Muscle of back (tissue), 11 donors: ENCODE data around the gene COL6A1. TPM values are rescaled to one million over a fixed set of nuclear protein-coding genes. Genes with fewer than 3 reads are reported as not detected.
A peak's percentile ranks its signal among the peaks of the same experiment; 100 is the strongest.

Experiments
- DNase-seq, 3 donors: peaks; one replicate each; pipeline versions ENCODE4 v3.0.0 to v3.0.0-alpha.2; 2013
- polyA plus RNA-seq, 10 donors: library from polyadenylated mRNA; unstranded; fragments of 120-200 nt; gene quantifications; one replicate each; pipeline ENCODE4 v1.2.1, GENCODE V29; 2013; ENCODE audit not compliant: insufficient read length in 10 of 10

COL6A1 gene
- polyA plus RNA-seq, 10 donors: 338 to 664 (median 502) TPM

DNA sequence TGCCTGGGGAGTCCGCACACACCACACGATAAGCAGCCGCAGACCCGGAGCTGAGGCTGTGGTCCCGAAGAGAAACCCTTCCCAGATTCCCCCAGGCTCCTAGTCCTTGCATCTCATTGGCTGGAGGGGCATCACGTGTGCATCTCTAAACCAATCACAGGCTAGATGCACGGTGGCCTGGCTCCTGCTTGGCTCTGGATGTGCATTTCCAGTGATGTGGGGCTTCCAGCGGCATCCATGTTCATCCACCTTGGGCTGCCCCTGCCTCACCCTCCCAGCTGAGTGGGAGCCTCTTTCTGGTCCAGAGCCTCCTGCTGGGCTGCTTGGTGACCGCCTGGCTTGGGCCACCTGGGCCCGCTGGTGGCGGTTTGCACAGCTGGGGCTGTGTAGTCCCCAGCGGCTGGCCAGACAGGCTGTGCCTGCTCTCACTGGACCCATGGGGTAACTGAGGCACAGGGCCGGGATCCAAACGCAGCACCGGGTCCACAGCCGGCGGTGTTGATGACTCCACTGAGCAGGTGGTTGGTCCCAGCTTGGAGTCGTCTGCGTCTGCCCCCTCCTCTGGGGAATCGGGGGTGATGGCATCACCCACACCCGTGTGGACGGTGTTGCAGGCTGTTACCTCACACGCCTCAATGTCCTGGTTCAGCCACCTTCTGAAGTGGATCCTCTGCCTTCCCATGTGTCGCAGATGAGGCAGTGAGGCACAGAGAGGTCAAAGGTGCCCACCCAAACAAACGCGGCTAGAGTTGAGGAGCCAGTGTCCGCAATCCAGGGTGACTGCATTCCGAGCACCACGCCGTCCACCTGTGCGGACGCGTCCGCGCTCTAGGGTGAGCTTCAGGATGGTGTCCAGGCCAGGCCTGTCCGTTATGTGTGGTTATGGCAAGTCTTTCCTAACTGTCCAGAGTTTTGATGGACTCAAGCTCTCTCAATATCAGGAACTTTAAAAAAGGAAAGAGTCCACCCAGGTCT lies 41.3 kb downstream of the COL6A1 start:
- no peak for DNase-seq

DNA sequence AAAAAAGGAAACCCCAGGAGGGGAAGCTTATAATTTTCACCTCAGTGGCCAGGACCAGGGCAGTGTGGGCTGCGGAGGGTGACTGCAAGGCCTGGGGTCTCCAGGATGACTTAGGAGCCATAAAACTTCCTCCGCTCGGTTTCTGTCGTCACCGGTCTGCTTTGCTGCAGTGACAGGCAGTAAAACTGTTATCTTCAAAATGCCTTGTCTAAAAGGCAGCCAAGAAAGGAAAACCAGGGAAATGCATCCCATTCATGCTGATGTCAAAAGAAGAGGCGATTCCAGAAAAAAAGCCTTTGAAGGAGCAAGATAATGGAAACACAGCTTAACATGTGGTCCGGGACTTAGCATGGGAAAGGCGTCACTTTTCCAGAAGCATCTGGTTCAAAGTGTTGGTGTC lies 42.0 kb downstream of the COL6A1 start:
- no peak for DNase-seq

DNA sequence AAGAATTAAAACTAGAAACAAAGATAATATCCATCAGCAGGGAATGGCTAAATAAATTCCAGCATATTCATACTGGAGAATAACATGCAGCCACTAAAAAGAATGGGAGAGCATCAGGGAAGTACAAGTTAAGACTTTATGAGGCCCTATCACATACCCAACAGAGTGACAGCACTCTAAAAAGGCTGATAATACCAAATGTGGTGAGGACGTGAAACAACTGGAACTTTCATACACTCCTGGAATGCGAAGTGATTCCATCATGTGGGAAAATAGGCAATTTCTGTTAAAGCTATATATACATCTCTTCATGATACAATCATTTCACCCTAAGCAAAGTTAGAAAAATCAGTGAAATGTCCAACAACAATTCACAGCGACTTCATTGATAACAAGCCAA lies 42.6 kb downstream of the COL6A1 start:
- DNase-seq: no peak

DNA sequence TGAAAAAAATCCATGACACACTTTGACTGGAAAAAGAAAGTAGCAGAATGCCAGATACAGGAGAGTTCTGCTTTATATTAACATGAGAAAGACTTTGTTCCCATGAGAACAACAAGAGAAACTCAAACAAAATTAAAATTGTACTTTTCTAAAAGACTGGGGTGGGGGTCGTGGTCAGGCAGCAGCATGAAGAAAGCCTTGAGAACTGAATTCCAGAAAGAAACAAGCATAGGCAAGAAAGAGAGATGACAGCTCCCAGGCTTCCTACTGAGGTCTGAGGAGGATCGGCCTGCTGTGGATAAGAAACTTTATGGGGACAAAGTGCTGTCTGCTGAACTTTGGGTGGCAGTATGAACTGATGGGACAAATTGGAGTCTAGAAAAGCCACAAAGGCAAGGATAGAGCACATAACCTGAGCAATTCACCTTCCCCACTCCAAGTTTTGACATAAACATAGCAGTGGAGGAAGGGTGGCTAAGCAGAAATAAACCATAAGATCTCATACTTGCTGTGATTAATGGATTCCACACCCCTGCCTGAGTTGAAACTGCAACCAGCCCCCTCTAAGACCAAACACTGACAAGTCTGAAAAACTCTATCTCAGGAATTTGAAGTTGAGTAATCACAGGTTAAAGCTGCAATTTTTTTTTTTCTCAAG lies 43.7 kb downstream of the COL6A1 start:
- peak in 1 of 3 donors; percentile 69 for DNase-seq

DNA sequence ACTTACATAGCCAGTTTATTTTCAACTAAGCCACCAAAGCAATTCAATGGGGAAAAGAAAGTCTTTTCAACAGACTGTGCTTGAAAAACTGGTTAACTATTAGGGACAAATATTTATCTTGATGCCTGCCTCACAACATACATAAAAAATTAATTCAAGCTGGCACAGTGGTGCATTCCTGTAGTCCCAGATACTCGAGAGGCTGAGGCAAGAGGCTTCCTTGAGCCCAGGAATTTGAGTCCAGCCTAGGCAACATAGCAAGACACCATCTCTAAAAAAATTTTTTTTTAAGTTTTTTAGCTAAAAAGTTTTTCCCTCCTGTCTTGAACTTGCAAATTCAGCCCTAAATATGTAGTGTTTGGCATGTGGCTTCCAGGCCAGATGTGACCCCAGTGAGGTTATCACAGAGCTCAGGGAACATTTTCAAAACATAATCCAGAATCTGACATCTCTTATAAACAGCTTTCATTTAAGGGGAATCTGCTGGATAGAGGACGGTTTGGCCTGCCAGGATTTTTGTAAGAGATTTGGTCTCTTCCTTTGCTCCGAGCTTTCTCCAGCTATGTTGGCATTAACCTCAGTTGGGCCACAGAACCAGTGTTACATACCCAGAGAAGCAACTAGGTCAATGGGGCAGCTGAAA lies 46.4 kb downstream of the COL6A1 start:
- peak in 1 of 3 donors; percentile 71 for DNase-seq

DNA sequence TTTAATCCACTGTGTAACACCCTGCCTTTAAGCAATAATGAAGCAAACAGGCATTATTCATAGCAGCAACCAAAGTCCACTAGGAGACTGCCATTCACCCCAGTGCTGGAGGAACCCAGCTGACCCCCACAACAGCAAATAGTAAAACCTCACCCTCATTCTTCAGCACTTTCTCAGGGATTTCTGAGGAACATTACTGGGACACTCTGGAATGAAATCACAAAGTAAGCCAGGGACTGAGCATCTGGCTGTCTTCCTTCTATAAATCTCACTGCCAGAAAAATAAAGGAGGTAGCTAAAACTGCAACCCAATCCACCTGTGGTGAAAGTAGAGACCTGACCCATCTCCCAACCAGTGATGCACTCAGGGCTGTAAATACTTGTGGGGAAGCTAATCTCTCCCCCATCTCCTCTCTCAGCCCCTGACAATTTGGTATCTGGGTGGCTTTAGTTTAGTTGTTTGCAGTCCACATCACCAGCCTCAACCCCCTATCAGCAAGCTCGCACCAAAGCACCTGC lies 47.1 kb downstream of the COL6A1 start:
- peak in 1 of 3 donors; percentile 50 for DNase-seq

DNA sequence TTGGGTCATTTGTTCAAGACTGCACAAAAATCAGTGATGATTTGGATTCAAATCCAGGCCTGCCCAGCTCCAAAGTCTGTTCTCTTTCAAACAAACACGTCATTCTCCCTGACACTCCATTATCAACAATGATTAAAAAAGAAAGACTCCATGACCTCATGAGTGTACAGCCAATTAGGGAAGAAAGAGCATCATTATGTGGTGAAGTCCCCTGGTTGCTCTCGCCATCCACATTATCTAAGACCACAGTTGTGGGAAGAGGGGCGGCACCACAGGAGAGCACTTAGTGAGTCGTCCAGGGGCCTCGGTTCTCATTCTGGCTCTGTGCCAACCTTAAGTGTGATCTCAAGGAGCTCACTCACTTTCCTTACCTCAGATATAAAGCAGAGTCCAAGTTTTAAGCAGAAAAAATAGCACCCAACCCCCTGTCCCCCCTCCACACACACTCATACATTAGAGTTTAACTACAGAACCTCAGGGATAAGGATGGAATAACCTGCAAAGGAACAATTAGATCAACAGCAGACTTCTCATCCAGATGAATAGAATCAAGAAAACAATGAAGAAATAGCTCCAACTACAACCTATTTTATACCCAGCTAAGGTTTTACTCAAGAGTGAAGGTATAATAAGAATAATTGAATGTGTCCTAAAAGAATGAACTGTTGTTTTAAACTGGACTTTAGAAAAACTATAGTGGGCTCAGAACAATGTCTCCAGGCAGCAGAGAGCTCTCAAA lies 47.8 kb downstream of the COL6A1 start:
- DNase-seq: no peak

DNA sequence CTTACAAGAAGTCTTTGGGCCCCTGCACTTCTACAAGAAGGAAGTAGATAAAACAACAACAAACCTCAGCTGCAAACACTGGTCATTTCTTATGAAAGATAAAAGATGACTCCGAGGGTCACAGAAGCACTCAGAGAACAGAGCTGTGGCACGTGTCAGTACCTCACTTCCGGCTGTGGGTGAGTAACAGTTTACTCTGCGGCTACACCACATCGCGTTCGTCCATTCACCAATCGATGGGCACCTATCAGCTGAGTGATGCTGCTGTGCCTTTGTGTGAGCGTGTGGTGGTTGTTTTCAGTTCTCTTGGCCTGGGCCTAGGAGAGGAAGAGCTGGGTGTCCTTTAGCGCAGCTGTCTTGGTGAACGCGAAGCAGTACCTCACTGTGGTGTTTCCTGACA lies 49.9 kb downstream of the COL6A1 start:
- DNase-seq: no peak

DNA sequence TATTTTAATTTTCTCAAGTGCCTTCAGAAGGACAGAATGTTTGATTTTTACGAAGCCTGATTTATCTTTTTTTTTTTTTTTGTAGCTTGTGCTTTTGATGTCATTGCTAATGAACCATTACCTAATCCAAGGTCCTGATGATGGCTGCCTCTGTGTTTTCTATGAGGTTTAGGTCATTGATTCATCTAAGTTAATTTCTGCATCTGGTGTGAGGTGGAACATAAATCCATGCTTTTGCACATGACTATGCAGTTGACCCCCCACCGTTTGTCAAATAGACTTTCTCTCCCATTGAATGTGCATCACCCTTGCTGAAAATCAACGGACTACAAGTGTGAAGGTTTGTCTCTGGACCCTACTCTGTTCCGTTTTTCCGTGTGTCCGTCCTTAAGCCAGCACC lies 50.5 kb downstream of the COL6A1 start:
- DNase-seq: no peak

DNA sequence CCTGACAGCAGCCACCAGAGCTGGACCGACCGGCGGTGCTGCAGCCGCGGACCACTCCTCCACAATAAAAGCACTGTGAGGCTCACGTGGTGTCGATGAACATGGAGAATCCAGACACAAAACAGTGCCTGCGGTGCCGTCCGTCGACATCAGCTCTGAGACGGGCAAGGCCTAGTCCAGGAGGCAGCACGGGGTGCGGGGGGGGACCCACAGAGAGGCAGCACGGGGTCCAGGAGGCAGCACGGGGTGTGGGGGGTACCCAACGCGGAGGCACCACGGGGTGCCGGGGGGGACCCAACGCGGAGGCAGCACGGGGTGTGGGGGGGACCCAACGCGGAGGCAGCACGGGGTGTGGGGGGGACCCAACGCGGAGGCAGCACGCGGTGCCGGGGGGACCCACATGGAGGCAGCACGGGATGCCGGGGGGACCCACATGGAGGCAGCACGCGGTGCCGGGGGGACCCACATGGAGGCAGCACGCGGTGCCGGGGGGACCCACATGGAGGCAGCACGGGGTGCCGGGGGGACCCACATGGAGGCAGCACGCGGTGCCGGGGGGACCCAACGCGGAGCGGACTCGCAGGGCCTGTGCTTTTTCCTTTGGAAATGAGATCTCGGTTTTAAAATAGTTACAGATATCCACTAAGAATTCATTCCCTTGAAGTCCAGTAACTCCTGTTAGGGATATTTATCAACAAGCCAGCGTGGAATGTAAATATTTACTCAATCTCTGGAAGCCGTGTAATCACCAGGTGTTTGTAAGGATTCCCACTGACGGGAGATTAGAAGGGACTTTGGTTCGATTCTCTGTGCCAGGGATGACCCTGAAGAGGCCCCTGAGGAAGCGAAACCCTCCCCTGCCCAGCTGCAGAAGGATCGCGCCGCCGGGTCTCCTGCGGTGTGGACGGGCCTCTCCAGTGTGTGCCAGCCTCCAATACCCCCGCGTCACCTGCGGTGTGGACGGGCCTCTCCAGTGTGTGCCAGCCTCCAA lies 52.1 kb downstream of the COL6A1 start:
- DNase-seq: no peak

DNA sequence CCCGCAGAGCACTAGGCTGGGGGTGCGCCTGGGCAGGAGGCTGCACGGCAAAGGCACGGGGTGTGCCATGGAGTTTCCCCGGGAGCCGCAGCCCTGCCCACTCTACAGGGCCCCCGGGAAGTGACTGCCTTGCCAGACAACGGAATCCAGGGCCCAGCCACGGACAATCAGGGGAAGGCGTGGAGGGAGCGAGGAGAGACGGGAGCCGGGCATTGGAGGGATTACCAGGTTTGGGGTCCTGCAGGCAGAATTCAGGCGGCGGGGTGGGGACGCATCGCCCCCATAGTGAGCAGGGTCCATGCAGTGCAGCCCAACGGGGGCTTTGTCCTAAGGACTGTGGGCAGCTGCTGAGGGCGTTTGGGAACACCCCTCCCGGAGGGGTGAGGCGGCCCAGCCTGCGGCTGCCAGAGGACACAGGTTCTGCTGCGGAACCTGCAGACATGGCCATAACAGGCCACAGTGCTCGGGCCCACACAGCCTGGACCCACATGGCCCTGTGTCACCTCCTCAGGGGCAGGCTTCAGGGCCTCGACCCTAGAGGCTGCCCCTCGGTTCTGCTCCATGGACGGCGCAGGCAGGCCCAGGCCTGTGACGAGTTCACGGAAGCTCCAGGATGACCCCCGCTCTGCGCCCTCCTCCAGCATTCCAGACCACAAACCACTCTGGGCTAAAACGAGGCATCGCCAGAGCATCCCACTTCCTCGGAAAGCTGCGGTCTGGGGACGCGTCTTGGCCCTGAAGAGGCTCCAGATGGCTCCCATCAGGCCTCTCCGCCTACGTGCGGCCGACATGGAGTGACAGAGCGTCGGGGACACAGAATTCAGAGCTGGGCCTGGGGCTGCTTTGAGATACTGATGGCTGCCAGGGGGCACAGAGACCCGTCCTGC lies 54.5 kb downstream of the COL6A1 start:
- DNase-seq: peak in 2 of 3 donors; percentile 75 to 86

DNA sequence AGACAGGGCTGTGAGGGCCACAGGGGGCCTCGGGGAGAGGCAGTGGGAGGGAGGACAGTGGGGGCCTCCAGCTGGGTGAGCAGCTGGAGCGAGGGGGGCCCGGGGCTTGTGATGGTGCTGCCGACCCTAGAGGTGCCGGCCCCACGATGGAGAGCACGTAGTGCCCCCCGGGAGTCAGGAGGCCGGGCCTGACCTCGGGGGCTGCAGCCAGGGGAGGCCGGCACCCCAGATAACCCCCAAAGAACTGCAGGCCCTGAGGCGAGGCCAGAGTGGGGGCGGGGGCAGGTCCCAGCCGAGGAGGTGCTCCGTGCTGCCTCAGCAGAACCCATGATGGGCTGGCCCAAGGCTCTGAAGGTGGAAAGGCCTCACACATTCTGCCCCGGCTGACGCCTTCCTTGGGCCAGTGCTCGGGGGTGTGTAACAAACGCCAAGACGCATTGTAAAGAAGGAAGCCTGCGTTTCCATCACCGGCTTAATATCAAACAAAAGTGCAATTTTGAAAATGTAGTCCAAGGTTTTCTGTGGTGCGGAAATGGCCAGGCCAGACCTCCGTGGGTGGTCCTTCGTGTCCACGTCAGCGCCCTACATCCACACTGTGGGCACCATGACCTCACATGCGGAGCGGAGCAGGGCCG lies 55.2 kb downstream of the COL6A1 start:
- DNase-seq: no peak

DNA sequence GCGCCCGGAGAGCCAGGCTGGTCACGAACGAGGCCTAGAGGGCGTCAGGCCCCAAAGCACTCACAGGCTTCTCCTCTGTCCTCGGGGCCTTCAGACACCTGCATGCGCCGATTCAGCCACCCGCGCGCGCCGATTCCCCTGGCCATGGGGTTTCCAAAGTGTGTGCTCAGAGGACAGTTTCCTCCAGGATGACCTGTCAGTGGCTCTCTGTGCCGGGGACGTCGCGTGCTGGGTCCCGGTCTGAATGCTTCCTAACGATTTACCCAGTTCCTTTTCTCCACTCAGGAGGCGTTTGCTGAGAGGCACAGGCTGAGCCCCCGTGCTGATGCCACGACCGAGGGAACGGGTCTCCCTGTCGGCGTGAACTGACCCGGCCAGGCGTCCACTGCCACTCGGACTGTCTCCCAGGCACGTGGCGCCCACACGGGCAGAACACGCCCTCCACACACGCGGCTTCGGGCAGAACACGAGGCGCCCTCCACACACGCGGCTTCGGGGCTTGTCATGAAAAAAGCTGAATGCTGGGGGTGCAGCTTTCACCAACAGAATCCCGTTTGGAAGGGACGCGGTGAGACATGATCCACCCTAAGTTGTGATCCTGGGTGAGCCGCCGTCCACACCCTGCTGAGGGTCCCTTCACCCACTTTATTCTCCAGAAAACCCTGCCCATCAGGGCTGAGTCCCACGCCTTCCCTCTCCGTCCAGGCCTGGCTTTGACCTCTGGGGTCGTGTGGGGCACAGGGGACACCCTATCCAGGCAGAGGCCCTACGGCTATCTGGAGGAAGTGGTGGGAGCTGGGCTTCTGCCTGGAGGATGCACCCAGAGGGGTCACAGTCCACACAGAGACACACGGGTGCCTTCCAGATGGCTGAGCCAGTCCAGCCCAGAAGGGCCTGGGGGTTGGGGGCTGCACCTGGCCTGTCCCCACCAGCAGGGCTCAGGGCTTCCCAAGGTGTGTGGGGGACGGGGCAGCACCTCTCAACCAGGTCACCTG lies 56.1 kb downstream of the COL6A1 start:
- DNase-seq: no peak

DNA sequence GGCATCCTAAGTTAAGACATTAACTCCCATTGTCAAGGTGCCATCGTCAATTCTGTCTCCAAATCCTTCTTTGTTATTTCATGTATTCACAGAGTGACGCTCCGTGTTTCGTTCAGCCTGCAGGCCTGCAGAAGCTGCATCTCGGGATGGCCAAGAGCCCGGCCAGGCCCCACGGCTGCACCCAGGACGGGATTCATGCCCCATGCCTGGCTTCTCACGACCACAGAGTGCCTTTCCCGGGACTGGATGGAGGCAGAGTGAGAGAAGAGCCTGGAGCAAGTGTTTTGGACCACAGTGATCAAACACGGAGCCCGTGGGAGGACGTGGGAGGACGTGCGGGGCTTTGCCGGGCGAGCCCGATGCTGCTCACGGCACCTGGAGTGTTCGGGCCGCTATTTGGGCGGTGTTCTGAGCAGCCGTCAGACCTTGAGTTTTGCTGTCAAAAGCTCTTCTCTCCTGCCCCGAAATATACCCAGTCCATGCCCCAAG lies 56.8 kb downstream of the COL6A1 start:
- DNase-seq: no peak

DNA sequence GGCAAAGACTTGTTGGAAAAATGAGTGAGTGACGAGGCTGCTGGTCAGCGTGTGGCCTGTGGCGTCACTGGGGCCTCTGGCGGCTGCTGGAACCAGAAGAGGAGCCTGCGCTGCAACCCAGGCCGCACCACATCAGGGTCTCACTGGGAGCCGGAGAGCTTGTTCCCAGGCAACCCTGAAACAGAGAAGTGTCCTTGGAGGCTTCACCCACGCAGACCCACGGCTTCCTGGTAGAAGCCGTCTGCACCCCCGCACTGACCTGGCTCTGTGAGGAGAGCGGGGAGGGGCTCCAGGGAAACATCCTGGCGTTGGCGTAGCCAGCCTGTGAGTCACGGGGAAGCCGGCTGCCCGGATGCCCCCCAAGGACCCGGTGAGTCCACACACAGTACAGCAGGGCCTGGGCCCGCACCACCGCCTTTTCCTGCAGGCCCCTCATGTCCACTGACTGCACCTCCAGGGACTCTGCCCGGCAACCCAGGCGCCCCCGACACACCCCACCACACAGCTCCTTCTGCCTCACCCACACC lies 57.4 kb downstream of the COL6A1 start:
- DNase-seq: peak in 1 of 3 donors; percentile 69

DNA sequence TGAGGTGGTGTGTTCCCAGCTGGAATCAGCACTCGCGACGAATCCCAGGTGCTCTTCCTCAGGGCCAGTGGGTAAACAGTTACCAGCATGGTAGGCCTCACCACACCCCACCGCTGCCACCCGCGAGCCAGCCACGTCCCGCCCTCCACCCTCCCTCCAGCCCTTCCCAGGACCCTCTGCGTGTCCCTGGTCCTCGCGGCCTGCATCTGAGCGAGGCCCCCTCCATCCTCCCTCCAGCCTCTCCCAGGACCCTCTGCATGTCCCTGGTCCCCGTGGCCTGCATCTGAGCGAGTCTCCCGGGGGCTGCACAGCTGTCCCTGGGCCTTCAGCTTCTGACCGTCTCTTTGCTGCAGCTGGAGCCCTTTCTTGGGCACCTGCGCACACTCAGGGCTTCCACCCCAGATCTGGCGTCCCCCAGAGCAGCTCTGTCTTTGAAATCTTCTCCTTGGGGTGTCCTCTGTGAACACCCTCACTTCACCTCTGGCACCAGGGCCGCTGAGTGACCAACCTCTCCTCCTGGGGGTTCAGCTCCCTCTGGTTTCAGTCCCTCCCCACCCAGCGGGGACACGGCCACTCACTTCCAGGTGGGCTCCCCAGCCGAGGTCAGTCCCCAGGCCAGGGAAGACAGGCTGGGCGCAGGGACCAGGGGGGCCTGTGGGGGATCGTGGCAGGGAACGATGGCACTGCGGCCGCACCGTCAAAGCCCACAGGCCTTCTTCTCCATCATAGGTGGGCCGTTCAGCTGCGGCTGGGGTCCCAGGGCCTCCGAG lies 58.5 kb downstream of the COL6A1 start:
- DNase-seq: no peak
